MM.1S (cell line): ENCODE data around the gene UBE2E1.

Source experiments
- CTCF ChIP-seq: fragments of 300-600 bp; sonication (generic); IDR thresholded peaks from 2 replicates; pipeline ENCODE4 v1.5.1; 2016; ENCODE audit warnings: antibody characterized with exemption, low read length, mixed read lengths
- EZH2 ChIP-seq: fragments of 300-600 bp; sonication (generic); optimal IDR thresholded peaks from 2 replicates; pipeline ENCODE3; 2017; ENCODE audit warnings: low read depth, mild to moderate bottlenecking, antibody characterized with exemption, low read length, mixed read lengths

- TF ChIP-seq CTCF: no peak
- TF ChIP-seq EZH2: no peak
Measured at GRCh38 chr3:23760325-23760724, 45.4 kb upstream of the UBE2E1 start.
